GM19455 (cell line): ENCODE measurements around the gene NRL.

Experiments
- ATAC-seq: cut with Tn5 transposase; IDR thresholded peaks from one replicate; pipeline ENCODE4 v1.9.1; 2021; ENCODE audit not compliant: unreplicated experiment

NRL gene

GRCh38 chr14:24145219-24145618 lies 30.5 kb upstream of the NRL start:
- ATAC-seq, result no peak

DNA sequence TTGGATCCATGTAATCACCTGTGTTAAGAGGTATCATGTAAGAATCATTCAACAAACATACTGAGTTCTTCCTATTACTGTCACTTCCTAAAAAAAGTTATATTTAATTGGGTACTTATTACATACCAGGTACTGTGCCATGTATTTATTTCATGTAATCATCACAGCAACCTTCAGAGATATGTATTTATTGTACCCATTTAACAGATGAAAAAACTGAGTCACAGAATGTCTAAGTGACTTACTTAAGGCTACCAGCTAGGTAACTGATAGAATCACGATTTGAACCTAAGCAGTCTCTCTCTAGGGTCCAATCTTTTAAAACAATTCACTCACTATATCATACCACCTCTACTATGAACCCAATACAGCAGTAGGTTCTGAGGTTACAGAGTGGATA lies 29.7 kb upstream of the NRL start:
- no peak for ATAC-seq

GRCh38 chr14:24143511-24143910 lies 28.8 kb upstream of the NRL start:
- ATAC-seq, result no peak

- peak; percentile 78 for ATAC-seq
These were observed 26.5 kb upstream of the NRL start, which contains the start of gene EMC9 for GRCh38 chr14:24141097-24141880. Gene EMC9, minus strand, starts transcription at chr14:24141591. Its CDS starts 287 bp downstream, at chr14:24141304.

DNA sequence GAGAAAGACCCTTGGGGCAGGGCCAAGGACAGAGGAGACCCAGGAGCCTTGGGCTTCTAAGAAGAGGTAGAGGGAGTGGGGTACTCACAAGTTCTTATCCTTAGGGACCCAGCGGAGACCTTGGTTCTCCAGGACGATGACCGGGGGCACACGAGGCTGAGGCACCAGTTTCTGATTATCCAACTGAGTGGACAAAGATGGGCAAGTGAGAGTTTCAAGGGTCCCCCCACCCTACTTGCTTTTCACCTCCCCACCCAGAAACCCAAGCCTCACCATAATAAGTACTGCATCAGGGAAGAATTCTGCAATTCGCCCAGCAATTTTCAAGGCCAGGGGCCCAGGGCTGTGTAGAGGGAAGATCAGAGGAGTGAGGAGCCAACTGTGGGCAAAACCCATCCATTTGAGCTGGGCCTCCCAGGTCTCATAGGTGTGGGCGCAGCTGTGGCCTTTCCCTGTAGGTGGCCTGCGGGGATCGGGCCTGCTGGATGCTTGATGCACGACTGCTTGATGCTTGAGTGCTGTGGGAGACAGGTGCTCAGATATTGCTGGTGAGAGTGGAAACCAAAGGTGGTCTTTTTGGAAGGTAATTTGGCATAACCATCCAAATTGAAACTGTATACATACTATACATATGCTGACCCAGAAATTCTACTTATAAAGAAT lies 24.7 kb upstream of the NRL start:
- ATAC-seq, result no peak

DNA sequence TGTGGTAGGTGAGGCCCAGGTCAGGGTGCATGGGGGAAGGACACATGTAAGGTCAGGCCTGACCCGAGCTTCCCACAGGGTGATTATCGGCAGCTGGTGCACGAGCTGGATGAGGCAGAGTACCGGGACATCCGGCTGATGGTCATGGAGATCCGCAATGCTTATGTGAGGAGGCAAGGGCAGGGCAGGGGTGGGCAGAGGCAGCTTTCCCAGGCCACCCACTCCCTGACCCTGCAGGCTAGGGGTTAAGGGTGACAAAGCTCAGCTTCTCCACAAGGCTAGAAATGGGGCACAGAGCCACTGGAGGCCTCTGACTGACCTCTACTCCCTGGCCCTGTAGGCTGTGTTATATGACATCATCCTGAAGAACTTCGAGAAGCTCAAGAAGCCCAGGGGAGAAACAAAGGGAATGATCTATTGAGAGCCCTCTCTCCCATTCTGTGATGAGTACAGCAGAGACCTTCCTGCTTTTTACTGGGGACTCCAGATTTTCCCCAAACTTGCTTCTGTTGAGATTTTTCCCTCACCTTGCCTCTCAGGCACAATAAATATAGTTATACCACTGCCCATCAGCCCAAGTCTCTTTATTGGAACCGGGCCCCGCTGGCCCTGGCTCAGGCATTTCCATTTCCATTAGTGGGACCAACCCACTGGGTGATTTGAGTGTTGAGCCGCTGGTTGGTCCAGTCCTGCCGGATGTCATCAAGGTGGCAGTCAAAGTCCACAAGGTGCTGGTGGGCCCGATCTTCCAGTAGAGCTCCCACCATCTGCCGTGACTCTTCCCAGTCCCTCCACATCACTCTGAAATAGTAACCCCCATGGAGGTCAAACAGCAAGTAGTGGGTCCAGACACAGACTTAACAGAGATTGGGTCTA lies 23.9 kb upstream of the NRL start:
- no peak for ATAC-seq

DNA sequence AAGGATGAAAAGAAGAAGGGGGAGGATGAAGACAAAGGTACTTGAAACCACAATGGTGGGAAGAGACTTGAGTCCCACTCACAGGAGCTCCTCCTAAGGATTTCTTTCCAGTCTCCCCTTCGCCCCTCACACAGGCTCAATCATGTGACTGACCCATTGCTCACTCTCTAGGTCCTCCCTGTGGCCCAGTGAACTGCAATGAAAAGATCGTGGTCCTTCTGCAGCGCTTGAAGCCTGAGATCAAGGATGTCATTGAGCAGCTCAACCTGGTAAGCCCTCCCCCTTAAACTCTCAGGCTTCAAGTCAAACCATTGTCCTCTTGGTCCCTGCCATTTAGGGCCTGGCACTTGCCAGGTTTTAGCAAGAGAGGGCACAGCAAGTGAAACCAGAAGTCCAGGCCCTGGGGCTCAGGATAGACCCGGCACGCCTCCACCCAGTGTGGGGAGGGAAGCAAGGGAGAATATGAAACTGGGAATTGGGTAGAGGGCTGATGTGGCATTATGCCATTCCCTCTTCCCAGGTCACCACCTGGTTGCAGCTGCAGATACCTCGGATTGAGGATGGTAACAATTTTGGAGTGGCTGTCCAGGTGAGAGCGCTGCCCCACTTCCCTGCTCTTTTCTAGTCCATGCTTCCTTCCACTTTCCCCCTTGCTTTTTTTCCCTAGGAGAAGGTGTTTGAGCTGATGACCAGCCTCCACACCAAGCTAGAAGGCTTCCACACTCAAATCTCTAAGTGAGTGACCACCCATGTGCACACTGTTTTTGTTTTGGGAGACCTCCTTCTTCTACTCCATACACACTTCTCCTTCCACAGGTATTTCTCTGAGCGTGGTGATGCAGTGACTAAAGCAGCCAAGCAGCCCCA lies 23.0 kb upstream of the NRL start:
- ATAC-seq, result no peak

- ATAC-seq, result no peak
These were observed 22.2 kb upstream of the NRL start for GRCh38 chr14:24136684-24137528.

DNA sequence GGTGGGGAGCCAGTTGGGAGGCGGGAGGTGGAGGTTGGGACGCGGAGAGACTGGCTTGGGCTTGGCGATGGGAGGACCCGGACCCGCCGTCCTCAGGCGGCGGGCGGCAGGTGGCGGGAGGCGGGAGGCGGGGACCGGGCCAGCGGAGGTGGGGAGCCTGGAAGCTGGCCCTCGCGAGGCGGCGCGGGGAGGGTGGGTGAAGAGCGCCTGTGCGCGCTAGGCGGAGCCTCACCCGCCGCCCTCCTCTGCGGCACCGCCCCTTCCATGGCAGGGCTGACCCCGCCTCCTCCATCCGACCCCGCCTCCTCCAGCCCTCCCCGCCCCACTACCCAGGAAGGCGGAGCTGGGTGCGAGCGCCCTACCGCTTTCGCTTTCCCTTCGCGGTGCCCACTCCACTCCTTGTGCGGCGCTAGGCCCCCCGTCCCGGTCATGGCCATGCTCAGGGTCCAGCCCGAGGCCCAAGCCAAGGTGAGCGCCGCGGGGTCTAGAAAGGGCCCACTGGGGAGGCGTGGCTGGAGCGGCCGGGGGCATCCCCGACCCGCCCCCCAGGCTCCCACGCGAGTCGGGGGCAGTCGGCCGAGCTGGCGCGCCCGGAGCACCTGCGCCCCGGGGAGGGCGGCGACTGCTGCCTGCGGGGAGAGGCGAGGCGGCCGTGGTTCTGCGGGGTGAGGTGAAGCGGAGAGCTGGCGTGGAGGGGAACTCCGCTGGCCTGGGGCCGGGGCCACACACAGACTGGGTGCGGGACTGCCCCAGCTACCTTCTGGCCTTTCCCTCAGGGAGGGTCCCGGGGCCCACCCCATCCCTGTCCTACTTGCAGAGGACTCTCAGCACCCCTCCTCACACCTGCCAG lies 21.3 kb upstream of the NRL start, which contains the start of gene PSME1:
Gene PSME1, plus strand, starts transcription at position 361 of the 850 bp plus-strand sequence. Its CDS starts 69 bp downstream, at position 430.
- peak; percentile 76 for ATAC-seq

GRCh38 chr14:24135584-24135833 lies 20.8 kb upstream of the NRL start:
- peak; percentile 10 for ATAC-seq

DNA sequence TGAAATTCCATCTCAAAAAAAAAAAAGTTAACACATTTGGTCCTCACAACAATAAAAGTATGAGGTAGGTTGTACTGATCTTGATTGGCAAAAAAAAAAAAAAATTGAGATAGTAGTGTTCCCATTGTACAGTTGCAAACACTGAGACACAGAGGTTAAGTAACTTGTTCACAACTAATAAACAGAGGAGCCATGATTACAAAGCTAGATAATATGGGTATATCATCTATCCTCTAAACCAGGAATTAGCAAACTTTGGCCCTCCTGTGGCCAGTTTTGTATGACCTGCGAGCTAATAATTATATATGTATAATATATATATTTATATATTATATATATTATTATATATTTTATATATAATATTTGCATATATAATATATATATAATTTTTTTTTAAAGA lies 19.0 kb upstream of the NRL start:
- no peak for ATAC-seq

DNA sequence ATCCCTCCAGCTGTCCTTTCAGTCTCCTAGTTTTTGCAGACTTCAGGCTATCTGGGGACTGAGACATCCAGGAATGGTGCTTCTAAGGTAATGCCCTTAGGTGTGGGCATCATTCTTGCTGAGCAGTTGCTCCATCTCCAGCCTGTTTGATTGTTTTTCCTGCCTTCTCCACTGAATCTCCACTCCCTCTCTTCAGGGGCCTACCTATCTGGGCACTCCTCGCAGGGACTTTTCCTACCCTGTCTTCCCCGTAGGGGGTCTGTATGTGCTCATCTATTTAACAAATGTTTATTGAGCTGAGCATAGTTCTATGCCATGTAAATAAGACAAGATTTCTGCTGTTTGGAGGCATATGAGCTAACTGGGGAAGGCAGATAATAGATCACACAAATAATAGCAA lies 18.2 kb upstream of the NRL start:
- ATAC-seq, result no peak

GRCh38 chr14:24132061-24132685 lies 17.4 kb upstream of the NRL start:
- ATAC-seq, result no peak

GRCh38 chr14:24131549-24131966 lies 16.8 kb upstream of the NRL start:
- ATAC-seq, result no peak

- ATAC-seq, result no peak
These were observed 16.2 kb upstream of the NRL start for GRCh38 chr14:24130717-24131548.

DNA sequence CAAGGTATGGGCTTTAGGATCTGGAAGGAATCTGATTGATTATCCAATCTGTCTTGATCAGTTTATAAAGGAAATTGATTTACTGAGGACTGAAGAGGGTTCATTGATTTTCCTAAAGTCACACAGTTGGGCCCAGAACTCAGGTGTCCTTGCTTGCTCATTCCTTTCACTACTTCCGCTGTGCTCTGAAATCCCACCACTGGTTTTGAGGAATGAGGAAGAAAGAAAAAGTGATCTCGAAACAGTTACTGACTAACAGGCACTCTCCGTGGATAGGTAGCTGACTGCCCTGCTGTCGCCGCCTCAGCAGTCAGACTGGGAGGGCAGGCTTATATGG lies 15.6 kb upstream of the NRL start, which contains the start of gene FITM1:
Gene FITM1, plus strand, starts transcription at position 280 of the 337 bp plus-strand sequence. CDS start 905 bp downstream, outside the sequence.
- no peak for ATAC-seq

DNA sequence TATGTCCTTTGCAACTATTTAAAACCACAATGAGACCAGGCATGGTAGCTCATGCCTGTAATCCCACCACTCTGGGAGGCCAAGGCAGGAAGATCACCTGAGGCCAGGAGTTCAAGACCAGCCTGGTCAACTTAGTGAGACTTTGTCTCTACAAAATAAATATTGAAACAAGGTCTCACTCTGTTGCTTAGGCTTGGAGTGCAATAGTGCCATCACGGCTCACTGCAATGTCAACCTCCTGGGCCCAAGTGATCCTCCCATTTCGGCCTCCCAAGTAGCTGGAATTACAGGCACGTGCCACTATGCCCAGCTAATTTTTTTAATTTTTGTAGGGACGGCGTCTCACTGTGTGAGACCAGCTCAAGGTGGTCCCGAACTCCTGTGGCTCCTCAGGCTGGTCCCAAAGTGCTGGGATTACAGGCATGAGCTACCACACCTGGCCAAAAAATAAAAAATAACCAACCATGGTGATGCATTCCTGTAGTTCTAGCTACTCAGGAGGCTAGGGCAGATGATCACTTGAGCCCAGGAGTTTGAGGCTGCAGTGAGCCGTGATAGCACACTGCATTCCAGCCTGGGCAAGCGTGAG lies 14.8 kb upstream of the NRL start:
- no peak for ATAC-seq
